Loucy (cell line): ENCODE results near the gene ICAM5.

Experiments
- H2AFZ ChIP-seq: fragments of 200-600 bp; sonication (generic); 2 replicates; pipeline ENCODE4 v1.6.0; 2016; ENCODE audit warnings: antibody characterized with exemption, mild to moderate bottlenecking, low read length, moderate library complexity
- H3F3A ChIP-seq: fragments of 200-600 bp; 2 replicates; pipeline ENCODE4 v1.6.0; 2016; ENCODE audit warnings: antibody characterized with exemption, low read depth, mild to moderate bottlenecking
- H3K27me3 ChIP-seq: fragments of 200-600 bp; sonication (generic); 2 replicates; pipeline ENCODE4 v1.6.1; 2014; ENCODE audit warnings: low read length, mild to moderate bottlenecking; ENCODE audit not compliant: insufficient read depth, poor library complexity, severe bottlenecking
- H3K36me3 ChIP-seq: fragments of 200-600 bp; sonication (generic); 2 replicates; pipeline ENCODE4 v1.6.1; 2016; ENCODE audit warnings: low read length; ENCODE audit not compliant: insufficient read depth
- H3K4me1 ChIP-seq: fragments of 200-600 bp; sonication (generic); 2 replicates; pipeline ENCODE4 v1.5.1; 2014; ENCODE audit warnings: low read length, mild to moderate bottlenecking; ENCODE audit not compliant: insufficient read depth, poor library complexity, severe bottlenecking
- H3K4me2 ChIP-seq: fragments of 200-600 bp; sonication (generic); 2 replicates; pipeline ENCODE4 v1.6.0; 2014; ENCODE audit warnings: antibody characterized with exemption, low read length, low read depth, mild to moderate bottlenecking; ENCODE audit not compliant: poor library complexity, severe bottlenecking
- H3K4me3 ChIP-seq: fragments of 200-600 bp; sonication (generic); 2 replicates; pipeline ENCODE4 v1.5.1; 2014; ENCODE audit warnings: low read length, mild to moderate bottlenecking, mixed read lengths; ENCODE audit not compliant: poor library complexity, severe bottlenecking
- H3K79me2 ChIP-seq: fragments of 200-600 bp; sonication (generic); 2 replicates; pipeline ENCODE4 v1.6.1; 2014; ENCODE audit warnings: low read length; ENCODE audit not compliant: insufficient read depth
- H3K9ac ChIP-seq: fragments of 200-600 bp; sonication (generic); 2 replicates; pipeline ENCODE4 v1.6.0; 2014; ENCODE audit warnings: mild to moderate bottlenecking, low read depth, low read length, moderate library complexity; ENCODE audit not compliant: poor library complexity, severe bottlenecking
- H3K9me2 ChIP-seq: fragments of 200-600 bp; sonication (generic); replicated peaks from 2 replicates; pipeline ENCODE4 v1.6.1; 2016; ENCODE audit warnings: low read depth, low read length, mixed read lengths
- H3K9me3 ChIP-seq: fragments of 200-600 bp; sonication (generic); 2 replicates; pipeline ENCODE4 v1.6.1; 2014; ENCODE audit warnings: mild to moderate bottlenecking, antibody characterized with exemption, low read length, low read depth; ENCODE audit not compliant: insufficient read depth
- H4K20me1 ChIP-seq: fragments of 200-600 bp; sonication (generic); 2 replicates; pipeline ENCODE4 v1.6.0; 2014; ENCODE audit warnings: antibody characterized with exemption, low read length, mild to moderate bottlenecking; ENCODE audit not compliant: insufficient read depth, poor library complexity, severe bottlenecking
- EZH2phosphoT487 ChIP-seq: fragments of 200-600 bp; IDR thresholded peaks from 2 replicates; pipeline ENCODE4 v1.6.1; 2018; ENCODE audit warnings: antibody characterized with exemption, mild to moderate bottlenecking, moderate library complexity, borderline replicate concordance
- TF ChIP-seq, protein P1 (sequence below): fragments of 200-600 bp; sonication (generic); conservative IDR thresholded peaks from 2 replicates; pipeline ENCODE4 v1.5.1; 2014; ENCODE audit warnings: mild to moderate bottlenecking, antibody characterized with exemption, low read length

The ICAM5 gene

GRCh38 chr19:10274589-10274988, 15.2 kb upstream of the ICAM5 start:
- H3K4me3 ChIP-seq = no peak overlapping the region
- TF ChIP-seq, protein P1, sequence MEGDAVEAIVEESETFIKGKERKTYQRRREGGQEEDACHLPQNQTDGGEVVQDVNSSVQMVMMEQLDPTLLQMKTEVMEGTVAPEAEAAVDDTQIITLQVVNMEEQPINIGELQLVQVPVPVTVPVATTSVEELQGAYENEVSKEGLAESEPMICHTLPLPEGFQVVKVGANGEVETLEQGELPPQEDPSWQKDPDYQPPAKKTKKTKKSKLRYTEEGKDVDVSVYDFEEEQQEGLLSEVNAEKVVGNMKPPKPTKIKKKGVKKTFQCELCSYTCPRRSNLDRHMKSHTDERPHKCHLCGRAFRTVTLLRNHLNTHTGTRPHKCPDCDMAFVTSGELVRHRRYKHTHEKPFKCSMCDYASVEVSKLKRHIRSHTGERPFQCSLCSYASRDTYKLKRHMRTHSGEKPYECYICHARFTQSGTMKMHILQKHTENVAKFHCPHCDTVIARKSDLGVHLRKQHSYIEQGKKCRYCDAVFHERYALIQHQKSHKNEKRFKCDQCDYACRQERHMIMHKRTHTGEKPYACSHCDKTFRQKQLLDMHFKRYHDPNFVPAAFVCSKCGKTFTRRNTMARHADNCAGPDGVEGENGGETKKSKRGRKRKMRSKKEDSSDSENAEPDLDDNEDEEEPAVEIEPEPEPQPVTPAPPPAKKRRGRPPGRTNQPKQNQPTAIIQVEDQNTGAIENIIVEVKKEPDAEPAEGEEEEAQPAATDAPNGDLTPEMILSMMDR = no peak
- TF ChIP-seq EZH2phosphoT487 = no peak
- H4K20me1 ChIP-seq = no peaks in the 10 kb centered on the region
- H3K9ac ChIP-seq = no peak overlapping the region
- H3K4me2 ChIP-seq = no peak overlapping the region
- no peaks in the 10 kb centered on the region for H3K9me3 ChIP-seq
- no peaks in the 10 kb centered on the region for H3F3A ChIP-seq
- no peaks in the 10 kb centered on the region for H3K9me2 ChIP-seq
- peaks cover 23% of the 10 kb centered on the region for H3K4me1 ChIP-seq
- no peak overlapping the region for H2AFZ ChIP-seq
- no peaks in the 10 kb centered on the region for H3K36me3 ChIP-seq
- no peaks in the 10 kb centered on the region for H3K27me3 ChIP-seq
- H3K79me2 ChIP-seq = peaks cover 9% of the 10 kb centered on the region; the same call in 1 of the 2 replicates

DNA sequence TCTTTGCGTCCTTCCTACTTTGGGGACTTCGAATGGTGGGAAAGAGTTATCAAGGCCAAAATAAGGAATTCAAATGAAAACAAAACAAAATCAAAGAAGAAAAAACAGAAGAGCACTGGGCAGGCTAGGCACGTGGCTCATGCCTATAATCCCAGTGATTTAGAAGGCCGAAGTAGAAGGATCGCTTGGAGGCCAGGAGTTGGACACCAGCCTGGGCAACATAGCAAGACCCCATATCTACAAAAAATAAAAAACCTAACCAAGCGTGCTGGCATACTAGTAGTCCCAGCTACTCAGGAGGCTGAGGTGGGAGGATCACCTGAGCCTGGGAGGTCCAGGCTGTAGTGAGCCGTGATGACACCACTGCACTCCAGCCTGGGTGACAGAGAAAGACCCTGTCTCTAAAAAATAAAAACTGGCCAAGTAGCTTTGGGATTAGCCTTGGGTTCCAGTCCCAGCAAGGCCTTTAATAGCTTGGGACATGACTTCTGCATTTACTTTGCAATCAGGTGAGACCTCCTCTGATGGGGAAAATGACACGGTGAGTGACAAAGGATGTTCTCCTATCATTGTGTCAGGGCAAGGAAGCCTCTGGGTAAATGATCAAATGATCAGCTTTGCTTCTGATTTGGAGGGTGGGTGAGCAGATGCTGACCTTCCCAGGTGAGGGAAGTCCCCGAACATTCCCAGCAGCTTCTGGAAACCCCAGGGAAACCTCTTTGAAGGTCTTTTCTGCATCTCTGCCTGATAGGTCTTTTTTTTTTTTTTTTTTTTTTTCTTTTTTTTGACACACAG, 11.8 kb upstream of the ICAM5 start:
- Histone ChIP-seq H3K4me1 (peaks cover 9% of the 10 kb centered on the region), H3K27me3 (no peaks in the 10 kb centered on the region), H3F3A (no peaks in the 10 kb centered on the region), H3K9me2 (no peaks in the 10 kb centered on the region), H4K20me1 (peaks cover 3% of the 10 kb centered on the region), H3K79me2 (no peaks in the 10 kb centered on the region), H2AFZ (no peak overlapping the region), H3K36me3 (no peaks in the 10 kb centered on the region), H3K4me3 (no peak overlapping the region), H3K9me3 (no peaks in the 10 kb centered on the region), H3K4me2 (no peak overlapping the region), H3K9ac (no peak overlapping the region)
- TF ChIP-seq, protein P1 = no peak
- TF ChIP-seq EZH2phosphoT487 = no peak

- H3K27me3 ChIP-seq = no peaks in the 10 kb centered on the region
- no peak overlapping the region for H3K9ac ChIP-seq
- H3K4me1 ChIP-seq = peaks cover 9% of the 10 kb centered on the region
- H3K9me2 ChIP-seq = no peaks in the 10 kb centered on the region
- H3F3A ChIP-seq = no peaks in the 10 kb centered on the region
- no peaks in the 10 kb centered on the region for H3K79me2 ChIP-seq
- H3K4me3 ChIP-seq = no peak overlapping the region
- TF ChIP-seq, protein P1 = no peak
- H3K4me2 ChIP-seq = no peak overlapping the region
- H3K36me3 ChIP-seq = no peaks in the 10 kb centered on the region
- H4K20me1 ChIP-seq = peaks cover 3% of the 10 kb centered on the region
- no peaks in the 10 kb centered on the region for H3K9me3 ChIP-seq
- no peak overlapping the region for H2AFZ ChIP-seq
Measured at GRCh38 chr19:10278935-10279334, 10.8 kb upstream of the ICAM5 start.
